Activated CD8-positive, alpha-beta memory T cell treated with anti-CD3 and anti-CD28 coated beads, Interleukin-2, amount 10 ng/mL, durations not matched to agents 7 days and 5 days (primary cell): ENCODE measurements around the gene LPCAT1. TPM values are rescaled to one million over a fixed set of nuclear protein-coding genes. Genes with fewer than 3 reads are reported as not detected.
A peak's percentile ranks its signal among the peaks of the same experiment; 100 is the strongest.
"Not testable (repeated sequence)": the region's sequence is repeated elsewhere in the genome, so short reads cannot be mapped to it uniquely, and the experiment has no call there.

Experiments
- ATAC-seq: fragments of 150-1000 bp; cut with Tn5 transposase; one replicate; pipeline ENCODE4 v1.10.0; 2021; ENCODE audit warnings: moderate library complexity
- CTCF ChIA-PET: fragments of 350-600 bp; sonication (Branson Sonifier 250); formaldehyde crosslinking; loops from one replicate; lab custom pipeline; 2021; ENCODE audit warnings: antibody characterized with exemption; lab: Charles Lee
- DNase-seq: peaks from one replicate; pipeline ENCODE4 v3.0.0-alpha.2; 2020
- H3K27ac Mint-ChIP-seq: one replicate; pipeline ENCODE4 v1.8.0; 2021; ENCODE audit warnings: mild to moderate bottlenecking, mixed read lengths
- H3K27me3 Mint-ChIP-seq: one replicate; pipeline ENCODE4 v1.8.0; 2021; ENCODE audit warnings: mixed read lengths
- H3K36me3 Mint-ChIP-seq: one replicate; pipeline ENCODE4 v1.8.0; 2021; ENCODE audit warnings: mild to moderate bottlenecking, mixed read lengths
- H3K4me1 Mint-ChIP-seq: one replicate; pipeline ENCODE4 v1.8.0; 2021; ENCODE audit warnings: mixed read lengths
- H3K4me3 Mint-ChIP-seq: one replicate; pipeline ENCODE4 v1.8.0; 2021; ENCODE audit warnings: mild to moderate bottlenecking, moderate library complexity, mixed read lengths
- H3K9me3 Mint-ChIP-seq: one replicate; pipeline ENCODE4 v1.8.0; 2022; ENCODE audit warnings: low read depth, mixed read lengths
- total RNA-seq, 2 experiments: library from RNA; stranded (reverse); gene quantifications; one replicate each; pipeline ENCODE4 v1.2.3, GENCODE V29; 2021

LPCAT1 gene, protein sequence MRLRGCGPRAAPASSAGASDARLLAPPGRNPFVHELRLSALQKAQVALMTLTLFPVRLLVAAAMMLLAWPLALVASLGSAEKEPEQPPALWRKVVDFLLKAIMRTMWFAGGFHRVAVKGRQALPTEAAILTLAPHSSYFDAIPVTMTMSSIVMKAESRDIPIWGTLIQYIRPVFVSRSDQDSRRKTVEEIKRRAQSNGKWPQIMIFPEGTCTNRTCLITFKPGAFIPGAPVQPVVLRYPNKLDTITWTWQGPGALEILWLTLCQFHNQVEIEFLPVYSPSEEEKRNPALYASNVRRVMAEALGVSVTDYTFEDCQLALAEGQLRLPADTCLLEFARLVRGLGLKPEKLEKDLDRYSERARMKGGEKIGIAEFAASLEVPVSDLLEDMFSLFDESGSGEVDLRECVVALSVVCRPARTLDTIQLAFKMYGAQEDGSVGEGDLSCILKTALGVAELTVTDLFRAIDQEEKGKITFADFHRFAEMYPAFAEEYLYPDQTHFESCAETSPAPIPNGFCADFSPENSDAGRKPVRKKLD
- total RNA-seq, result 10 to 100 TPM; 83.8 to 85.3 TPM

DNA sequence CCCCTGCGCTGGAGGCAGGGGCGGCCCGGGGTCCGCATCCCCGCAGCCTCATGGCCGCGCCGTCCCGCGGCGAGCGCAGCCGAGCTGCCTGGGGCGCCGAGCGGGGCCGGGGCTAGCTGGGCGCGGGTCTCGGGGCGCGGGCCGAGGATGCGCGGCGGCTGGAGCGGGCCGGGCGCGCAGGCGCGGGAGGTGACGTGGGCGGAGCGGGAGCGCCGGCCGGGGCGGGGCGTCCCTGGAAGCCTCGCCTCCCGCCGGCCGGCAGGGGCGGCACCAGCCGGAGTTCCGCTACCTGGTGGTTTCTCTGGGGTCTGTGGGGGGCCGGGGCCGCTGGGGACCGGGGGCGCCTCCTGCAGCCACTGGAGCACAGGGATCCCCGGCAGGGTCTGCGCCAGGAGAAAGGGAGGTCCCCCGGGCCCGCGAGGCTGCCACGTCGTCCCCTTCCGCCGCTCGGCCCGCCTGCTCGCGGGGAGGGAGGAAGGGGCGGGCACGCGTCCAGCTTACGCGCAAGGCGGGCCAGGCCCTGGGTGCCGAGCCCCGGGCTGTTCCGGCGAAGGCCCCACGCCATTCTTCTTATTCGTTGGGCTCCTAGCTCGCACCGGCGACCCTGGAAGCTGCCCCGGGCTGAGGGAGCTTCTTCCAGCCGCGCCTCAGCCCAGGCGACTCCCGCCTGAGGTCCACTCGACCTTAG is at the start of gene LPCAT1:
LPCAT1 (minus strand) TSS at position 168 of the 688 bp plus-strand sequence; CDS start at position 52, 116 bp downstream.
- Mint-ChIP-seq H3K4me3 (peak within 1 kb of the TSS; percentile 79), H3K9me3 (no peaks in the 10 kb centered on the region), H3K27ac (peak within 1 kb of the TSS; percentile 73), H3K4me1 (peaks cover 32% of the 10 kb centered on the region), H3K36me3 (peaks cover 16% of the 10 kb centered on the region), H3K27me3 (no peaks in the 10 kb centered on the region)
- ATAC-seq (peak; percentile 88), DNase-seq (peak; percentile 80)
- CTCF ChIA-PET, result interaction anchor here (0.7 to 2.3 kb wide), 5 partner anchors 14 to 144 kb away, joined by 3 to 6 read pairs (median 3); no protein-coding TSS in a partner anchor

DNA sequence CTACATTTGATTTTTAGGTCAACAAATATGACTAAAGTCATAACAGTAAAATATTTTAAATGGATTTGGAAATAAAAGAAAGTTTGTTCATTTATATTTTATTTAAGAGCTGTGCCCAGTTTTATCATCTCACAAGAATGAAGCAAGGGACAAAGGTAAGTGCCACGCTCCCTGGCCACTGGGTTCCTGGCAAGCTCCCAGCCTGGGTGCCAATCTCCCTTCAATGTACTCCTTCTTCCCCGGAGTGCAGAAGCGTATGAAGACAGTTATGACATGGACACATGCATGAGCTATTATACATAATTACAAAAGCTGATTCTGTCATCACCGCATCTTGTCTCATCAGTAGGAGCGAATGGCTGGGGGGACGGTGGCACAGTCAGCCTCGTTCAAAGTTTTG is 48.1 kb upstream of the LPCAT1 start:
- H3K9me3 Mint-ChIP-seq, DNase-seq, H3K27me3 Mint-ChIP-seq, H3K4me1 Mint-ChIP-seq, H3K4me3 Mint-ChIP-seq, H3K27ac Mint-ChIP-seq, CTCF ChIA-PET, ATAC-seq: not testable (repeated sequence)
- H3K36me3 Mint-ChIP-seq, result peaks cover 25% of the 10 kb centered on the region

DNA sequence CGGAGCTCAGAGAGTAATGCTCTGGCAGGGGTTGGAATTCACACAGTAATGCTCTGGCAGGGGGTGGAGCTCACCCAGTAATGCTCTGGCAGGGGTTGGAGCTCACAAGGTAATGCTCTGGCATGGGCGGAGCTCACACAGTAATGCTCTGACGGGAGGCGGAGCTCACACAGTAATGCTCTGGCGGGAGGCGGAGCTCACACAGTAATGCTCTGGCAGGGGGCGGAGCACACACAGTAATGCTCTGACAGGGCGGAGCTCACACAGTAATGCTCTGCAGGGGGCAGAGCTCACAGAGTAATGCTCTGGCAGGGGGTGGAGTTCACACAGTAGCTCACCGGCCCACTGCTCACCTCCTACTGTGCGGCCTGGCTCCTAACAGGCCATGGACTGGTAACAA is 47.2 kb upstream of the LPCAT1 start:
- Mint-ChIP-seq H3K27me3 (no peaks in the 10 kb centered on the region), H3K4me3 (no peak overlapping the region), H3K4me1 (no peaks in the 10 kb centered on the region), H3K36me3 (peaks cover 25% of the 10 kb centered on the region), H3K27ac (no peak overlapping the region), H3K9me3 (peaks cover 6% of the 10 kb centered on the region)
- CTCF ChIA-PET, result no interaction called here
- no peak for DNase-seq
- ATAC-seq, result no peak

DNA sequence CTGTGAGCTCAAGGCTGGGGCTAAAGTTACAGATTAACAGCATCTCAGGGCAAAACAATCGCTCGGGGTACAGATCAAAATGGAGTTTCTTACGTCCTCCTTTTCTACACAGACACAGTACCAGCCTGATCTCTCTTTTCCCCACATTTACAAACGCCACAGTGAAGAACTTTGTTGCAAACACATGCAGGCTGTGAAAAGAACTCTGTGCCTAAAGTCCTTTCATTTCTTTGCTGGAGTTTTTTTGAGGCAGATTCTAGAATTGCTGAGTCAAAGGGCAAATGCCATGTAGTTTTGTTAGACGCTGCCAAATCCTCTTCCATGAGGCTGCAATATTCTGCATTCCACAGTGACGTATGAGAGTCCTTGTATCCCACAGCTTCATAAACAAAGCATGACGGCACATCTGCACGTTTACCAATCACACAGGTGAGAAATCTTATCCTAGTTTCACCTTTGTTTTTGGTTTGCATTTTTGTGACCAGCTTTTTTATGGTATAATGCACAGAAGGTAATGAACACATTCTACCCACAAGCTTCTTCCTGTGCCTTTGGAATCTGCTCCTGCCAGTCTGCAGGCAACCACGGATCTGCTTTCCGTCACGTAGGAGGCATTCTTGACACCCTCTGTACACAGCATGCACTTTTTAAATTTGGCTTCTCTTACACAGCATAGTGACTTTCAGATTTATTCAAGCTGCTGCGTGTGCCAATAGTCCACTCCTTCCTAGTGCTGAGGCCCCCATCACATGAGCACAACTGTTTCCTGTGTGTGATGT is 44.6 kb upstream of the LPCAT1 start:
- DNase-seq (no peak), ATAC-seq (no peak)
- Mint-ChIP-seq H3K9me3 (peaks cover 6% of the 10 kb centered on the region), H3K4me1 (no peaks in the 10 kb centered on the region), H3K4me3 (no peak overlapping the region), H3K27me3 (no peaks in the 10 kb centered on the region), H3K36me3 (peaks cover 20% of the 10 kb centered on the region), H3K27ac (no peak overlapping the region)
- CTCF ChIA-PET, result no interaction called here

DNA sequence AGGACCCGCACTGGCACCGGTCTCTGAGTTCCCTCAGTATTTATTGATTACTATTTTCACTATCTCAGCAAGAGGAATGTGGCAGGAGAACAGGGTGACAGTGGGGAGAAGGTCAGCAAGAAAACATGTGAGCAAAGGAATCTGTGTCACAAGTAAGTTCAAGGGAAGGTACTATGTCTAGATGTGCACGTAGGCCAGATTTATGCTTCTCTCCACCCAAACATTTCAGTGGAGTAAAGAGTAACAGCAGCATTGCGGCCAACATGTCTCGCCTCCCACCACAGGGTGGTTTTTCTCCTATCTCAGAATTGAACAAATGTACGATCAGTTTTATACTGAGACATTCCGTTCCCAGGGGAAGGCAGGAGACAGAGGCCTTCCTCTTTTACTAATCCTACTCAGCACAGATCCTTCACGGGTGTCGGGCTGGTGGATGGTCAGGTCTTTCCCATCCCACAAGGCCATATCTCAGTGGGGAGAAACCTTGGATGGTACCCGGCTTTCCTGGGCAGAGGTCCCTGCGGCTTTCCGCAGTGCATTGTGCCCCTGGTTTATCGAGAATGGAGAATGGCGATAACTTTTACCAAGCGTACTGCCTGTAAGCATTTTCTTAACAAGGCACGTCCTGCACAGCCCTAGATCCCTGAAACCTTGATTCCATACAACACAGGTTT is 43.9 kb upstream of the LPCAT1 start:
- peaks cover 20% of the 10 kb centered on the region for H3K36me3 Mint-ChIP-seq
- H3K27me3 Mint-ChIP-seq, ATAC-seq, H3K27ac Mint-ChIP-seq, DNase-seq, H3K4me1 Mint-ChIP-seq, CTCF ChIA-PET, H3K4me3 Mint-ChIP-seq, H3K9me3 Mint-ChIP-seq: not testable (repeated sequence)

DNA sequence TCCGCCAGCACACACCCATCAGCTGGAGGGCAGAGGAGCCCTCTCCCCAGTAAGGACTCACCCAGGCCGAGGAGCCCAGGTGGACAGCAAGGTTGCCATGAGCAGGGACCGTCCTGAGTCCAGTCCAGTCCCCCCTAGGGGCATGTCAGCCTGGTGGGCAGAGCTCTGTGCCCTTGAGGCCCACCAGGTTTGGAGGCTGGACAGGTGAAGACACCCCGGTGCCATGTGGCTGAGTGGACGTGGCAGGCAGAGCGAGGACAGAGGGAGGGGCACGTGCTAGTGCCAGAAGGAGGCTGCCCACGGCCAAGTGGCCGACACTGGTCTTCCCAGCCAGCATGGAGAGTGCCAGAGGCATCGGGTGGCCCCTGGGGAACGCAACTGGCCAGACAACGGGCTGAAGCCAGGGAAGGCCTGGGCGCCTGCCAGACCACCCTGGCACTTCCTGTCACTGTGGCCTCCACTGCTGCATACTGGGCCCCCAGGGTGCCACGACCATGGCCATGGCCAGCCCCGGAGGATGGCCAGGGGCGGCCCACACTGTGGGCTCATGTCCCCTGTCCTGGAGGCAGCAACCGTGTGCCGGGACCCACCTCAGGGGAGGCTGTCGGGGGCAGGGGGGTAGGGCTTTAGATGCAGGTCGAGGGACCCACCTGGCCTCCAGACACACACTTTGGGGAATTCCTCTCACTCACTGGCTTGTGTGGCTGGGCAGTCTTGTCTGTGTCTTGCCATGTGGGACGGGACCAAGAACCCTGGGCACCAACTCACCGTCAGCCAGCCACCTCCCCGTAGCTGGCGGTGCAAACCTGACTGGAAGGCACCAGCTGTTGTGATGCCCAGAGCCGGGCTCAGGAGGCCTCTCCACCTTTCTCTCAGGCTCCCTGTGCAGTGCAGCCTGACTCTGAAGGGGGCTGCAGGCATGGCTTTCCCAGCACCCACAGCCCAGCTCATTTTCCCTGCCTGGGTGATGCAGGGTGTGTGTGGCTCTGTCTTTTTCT is 42.3 kb upstream of the LPCAT1 start:
- CTCF ChIA-PET, result no interaction called here
- no peak overlapping the region for H3K4me3 Mint-ChIP-seq
- no peak for ATAC-seq
- H3K9me3 Mint-ChIP-seq, result peaks cover 6% of the 10 kb centered on the region
- no peaks in the 10 kb centered on the region for H3K4me1 Mint-ChIP-seq
- H3K27me3 Mint-ChIP-seq, result no peaks in the 10 kb centered on the region
- no peak overlapping the region for H3K27ac Mint-ChIP-seq
- H3K36me3 Mint-ChIP-seq, result peaks cover 11% of the 10 kb centered on the region
- DNase-seq, result no peak

DNA sequence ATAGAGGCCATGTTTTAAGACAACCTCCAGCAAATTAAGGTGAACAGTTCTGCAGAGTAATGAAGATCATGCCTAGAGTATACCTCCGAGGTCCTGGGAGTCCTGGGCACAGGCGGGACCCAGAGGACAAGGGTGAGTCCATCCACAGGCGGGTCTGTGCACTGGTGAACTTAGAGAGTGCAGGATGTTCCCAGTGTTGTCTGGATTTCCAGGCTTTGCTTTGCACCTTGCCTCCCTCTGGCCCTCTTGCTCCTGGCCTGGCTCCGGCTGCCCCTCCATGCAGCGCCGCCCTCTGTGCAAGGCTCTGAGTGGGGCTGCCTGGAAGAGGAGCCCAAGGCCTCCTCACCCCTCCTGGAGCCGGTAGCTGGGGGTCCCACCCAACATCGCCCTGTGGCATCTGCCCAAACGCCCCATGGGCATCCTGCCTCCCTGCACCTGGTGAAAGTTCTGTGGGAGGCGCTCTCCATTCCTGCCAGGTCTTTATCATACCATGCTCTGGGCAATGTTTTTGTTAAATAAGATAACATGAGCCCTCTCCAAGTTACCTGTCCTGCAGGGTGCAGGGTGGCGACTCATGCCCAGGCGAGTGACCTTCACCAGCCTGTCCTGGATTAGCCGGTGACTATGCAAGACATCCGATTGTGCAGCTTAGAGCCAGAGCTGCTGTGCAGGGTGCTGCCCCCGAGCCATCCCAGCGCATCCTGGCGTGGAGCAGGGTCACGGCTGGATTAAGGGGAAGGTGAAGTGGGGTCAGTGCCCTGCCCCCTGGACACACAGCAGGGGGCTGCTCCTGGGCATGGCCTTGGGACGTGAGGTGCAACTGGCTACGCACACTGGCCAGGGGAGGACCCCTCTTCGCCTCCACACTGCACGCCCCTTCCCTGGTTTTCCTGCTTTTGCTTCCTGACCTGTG is 41.3 kb upstream of the LPCAT1 start:
- no peaks in the 10 kb centered on the region for H3K4me1 Mint-ChIP-seq
- CTCF ChIA-PET, result no interaction called here
- H3K27me3 Mint-ChIP-seq, result peaks cover 4% of the 10 kb centered on the region
- no peak for ATAC-seq
- no peak overlapping the region for H3K4me3 Mint-ChIP-seq
- DNase-seq, result no peak
- no peak overlapping the region for H3K27ac Mint-ChIP-seq
- peaks cover under 1% of the 10 kb centered on the region for H3K9me3 Mint-ChIP-seq
- H3K36me3 Mint-ChIP-seq, result peaks cover 2% of the 10 kb centered on the region

DNA sequence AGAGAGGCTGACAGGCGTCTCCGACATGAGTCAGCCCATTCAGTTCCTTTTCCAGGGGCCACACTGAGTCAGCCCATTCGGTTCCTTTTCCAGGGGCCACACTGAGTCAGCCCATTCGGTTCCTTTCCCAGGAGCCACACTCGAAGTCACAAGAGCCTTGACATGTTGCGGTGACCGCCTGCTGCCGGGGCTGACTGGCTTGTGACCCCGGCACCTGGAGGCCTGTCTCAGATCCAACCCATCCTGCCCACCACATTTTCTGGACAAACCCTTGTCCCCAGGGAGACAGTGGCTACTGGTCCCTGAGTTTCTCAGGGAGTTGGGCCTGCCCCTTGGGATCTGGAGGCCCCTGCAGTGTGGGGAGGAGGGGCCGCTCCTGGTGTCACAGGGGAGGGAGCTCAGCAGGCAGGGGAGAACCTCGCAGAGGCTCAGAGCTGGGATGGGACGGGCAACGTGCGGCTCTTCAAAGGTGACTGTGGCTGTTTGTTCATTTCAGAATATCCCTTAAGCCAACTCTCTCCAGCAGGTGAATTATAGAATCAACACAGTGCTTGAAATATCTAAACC is 40.5 kb upstream of the LPCAT1 start:
- H3K4me3 Mint-ChIP-seq, result no peak overlapping the region
- DNase-seq (no peak), ATAC-seq (no peak)
- peaks cover 4% of the 10 kb centered on the region for H3K27me3 Mint-ChIP-seq
- no peaks in the 10 kb centered on the region for H3K4me1 Mint-ChIP-seq
- no peaks in the 10 kb centered on the region for H3K9me3 Mint-ChIP-seq
- no peaks in the 10 kb centered on the region for H3K36me3 Mint-ChIP-seq
- no peak overlapping the region for H3K27ac Mint-ChIP-seq
- CTCF ChIA-PET, result no interaction called here

DNA sequence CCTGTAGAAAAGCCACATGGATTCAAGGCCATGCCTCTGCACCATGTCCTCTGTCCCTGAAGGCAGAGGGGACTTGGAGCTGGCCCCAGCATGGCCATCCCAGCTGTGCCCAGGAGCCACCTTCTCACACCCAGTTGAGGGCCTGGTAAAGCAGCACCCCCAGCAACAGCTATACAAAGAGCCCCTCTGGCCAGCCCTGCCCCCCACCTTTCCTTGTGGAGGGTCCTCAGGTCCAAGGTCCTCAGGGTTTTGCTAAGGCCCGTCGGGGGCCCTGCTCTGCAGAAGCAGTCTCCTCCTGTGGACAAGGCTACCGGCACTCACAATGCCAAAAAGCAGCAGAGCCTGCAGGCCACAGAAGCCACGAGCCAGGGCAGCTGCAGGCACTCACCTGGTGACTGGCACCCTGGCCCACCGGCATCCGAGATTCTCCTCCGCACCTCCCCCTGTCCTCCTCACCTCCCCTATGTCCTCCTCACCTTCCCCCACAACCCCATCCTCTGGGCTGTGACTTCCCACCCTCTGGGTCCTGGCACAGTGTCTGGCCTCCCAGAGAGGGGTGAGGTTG is 39.9 kb upstream of the LPCAT1 start:
- H3K9me3 Mint-ChIP-seq, result no peaks in the 10 kb centered on the region
- H3K36me3 Mint-ChIP-seq, result no peaks in the 10 kb centered on the region
- CTCF ChIA-PET, result no interaction called here
- peaks cover 4% of the 10 kb centered on the region for H3K27me3 Mint-ChIP-seq
- no peak overlapping the region for H3K4me3 Mint-ChIP-seq
- no peak overlapping the region for H3K27ac Mint-ChIP-seq
- DNase-seq, result no peak
- H3K4me1 Mint-ChIP-seq, result no peaks in the 10 kb centered on the region
- no peak for ATAC-seq

DNA sequence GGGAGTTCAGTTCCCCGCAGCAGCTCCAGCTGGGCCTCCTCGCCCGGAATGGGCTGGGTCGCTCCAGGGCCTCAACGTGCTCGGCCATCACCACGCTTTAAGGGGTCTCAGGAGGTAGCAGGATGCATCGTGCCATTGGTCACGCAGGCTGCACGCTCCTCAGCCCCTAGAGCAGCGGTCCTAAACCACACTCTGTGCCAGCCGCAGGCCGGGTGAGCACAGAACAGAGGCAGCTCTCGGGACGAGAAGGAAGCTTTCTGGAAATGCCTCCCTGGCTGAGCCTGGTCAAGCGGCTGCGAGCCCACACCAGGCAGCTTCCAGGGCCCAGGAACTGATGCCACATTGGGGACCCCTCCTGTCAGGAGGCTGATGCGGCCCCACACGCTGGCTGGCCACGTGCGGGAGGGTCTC is 39.3 kb upstream of the LPCAT1 start:
- Mint-ChIP-seq H3K4me3 (no peak overlapping the region), H3K27ac (no peak overlapping the region), H3K4me1 (no peaks in the 10 kb centered on the region), H3K27me3 (peaks cover 4% of the 10 kb centered on the region), H3K36me3 (no peaks in the 10 kb centered on the region), H3K9me3 (no peaks in the 10 kb centered on the region)
- DNase-seq (no peak), ATAC-seq (no peak)
- CTCF ChIA-PET, result no interaction called here

DNA sequence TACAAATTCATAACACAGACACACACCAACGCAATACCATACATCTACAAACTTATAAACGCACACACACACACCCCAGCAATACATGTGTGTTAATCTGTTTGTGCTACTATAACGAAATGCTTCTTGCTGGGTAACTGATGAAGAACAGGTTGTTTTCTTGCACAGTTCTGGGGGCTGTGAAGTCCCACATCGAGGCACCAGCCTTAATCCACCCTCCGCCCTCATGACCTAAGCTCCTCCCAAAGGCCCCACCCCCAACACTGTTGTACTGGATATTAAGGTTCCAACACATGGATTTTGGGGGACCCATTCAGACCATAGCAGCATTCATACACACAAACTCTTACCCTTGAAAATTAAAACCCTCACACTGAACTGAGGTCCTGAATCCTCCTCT is 38.8 kb upstream of the LPCAT1 start:
- Mint-ChIP-seq H3K9me3 (no peaks in the 10 kb centered on the region), H3K27me3 (peaks cover 4% of the 10 kb centered on the region), H3K27ac (no peak overlapping the region), H3K36me3 (no peaks in the 10 kb centered on the region), H3K4me3 (no peak overlapping the region), H3K4me1 (no peaks in the 10 kb centered on the region)
- ATAC-seq (no peak), DNase-seq (no peak)
- CTCF ChIA-PET, result no interaction called here
